Measurements from ENCODE around the gene GSAP.

The GSAP gene

DNA sequence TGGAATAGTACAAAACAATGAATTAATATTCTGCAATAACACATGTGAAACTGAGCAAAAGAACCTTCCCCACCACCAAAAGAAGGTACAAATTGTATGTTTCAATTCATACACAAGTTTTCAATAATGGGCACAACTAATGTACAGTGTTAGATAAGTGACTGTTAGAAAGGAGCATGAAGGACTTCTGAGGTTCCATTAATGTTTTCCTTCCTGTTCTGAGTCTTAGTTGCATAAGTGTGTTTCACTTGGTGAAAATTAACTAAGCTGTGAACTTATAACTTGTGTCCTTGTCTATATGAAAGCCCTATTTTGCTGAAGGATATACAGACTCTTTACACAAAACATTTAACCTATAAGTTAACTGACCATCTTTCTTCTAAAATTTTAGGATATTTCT lies 8.2 kb downstream of the GSAP start:
- no peak overlapping the region for H3K9ac ChIP-seq (ENCODE audit: low read depth, low read length)
- H3K27me3 ChIP-seq (ENCODE audit: insufficient read depth, low read length): no peaks in the 10 kb centered on the region
- H3K9me3 ChIP-seq (ENCODE audit: insufficient read depth, low read depth, low read length): no peaks in the 10 kb centered on the region
- no peaks in the 10 kb centered on the region for H3K36me3 ChIP-seq (ENCODE audit: insufficient read depth, low read length)
- H3K27ac ChIP-seq (ENCODE audit: low read depth, low read length): no peak overlapping the region
- H3K4me3 ChIP-seq (ENCODE audit: low read length): no peak overlapping the region
- peaks cover 17% of the 10 kb centered on the region for H3K4me1 ChIP-seq (ENCODE audit: insufficient read depth, low read length)

- 88% methylated on average over 4 of the region's 4 CpGs for WGBS
- Histone ChIP-seq H3K36me3 (ENCODE audit: insufficient read depth, low read length) (no peaks in the 10 kb centered on the region), H3K4me1 (ENCODE audit: insufficient read depth, low read length) (peaks cover 14% of the 10 kb centered on the region; the same call in 1 of the 2 replicates), H3K27ac (ENCODE audit: low read depth, low read length) (no peak overlapping the region), H3K4me3 (ENCODE audit: low read length) (no peak overlapping the region), H3K9me3 (ENCODE audit: insufficient read depth, low read depth, low read length) (no peaks in the 10 kb centered on the region), H3K27me3 (ENCODE audit: insufficient read depth, low read length) (no peaks in the 10 kb centered on the region), H3K9ac (ENCODE audit: low read depth, low read length) (no peak overlapping the region)
Observed at GRCh38 chr7:77406421-77406820, 9.7 kb downstream of the GSAP start.

DNA sequence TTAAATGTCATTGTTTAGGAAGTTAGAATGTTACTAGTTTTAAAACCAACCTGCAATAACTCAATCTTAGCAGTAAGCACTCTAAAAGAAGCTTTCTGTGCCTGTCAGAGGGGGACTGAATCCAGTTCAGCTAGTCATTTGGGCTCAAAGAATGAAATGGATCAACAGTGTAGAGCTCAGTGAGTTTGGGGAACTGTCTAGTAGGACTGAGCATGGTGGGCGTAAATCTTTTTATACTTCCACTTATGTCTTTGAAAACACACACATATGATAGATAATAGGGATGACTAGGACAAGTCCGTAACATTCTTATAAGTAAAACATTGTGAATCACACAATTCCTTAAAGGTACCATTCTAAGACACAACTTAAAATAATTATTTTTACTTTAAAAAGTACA lies 11.5 kb downstream of the GSAP start:
- Histone ChIP-seq H3K36me3 (ENCODE audit: insufficient read depth, low read length) (no peaks in the 10 kb centered on the region), H3K4me1 (ENCODE audit: insufficient read depth, low read length) (peaks cover 9% of the 10 kb centered on the region; the same call in 1 of the 2 replicates), H3K9me3 (ENCODE audit: insufficient read depth, low read depth, low read length) (no peaks in the 10 kb centered on the region), H3K9ac (ENCODE audit: low read depth, low read length) (no peak overlapping the region), H3K27me3 (ENCODE audit: insufficient read depth, low read length) (no peaks in the 10 kb centered on the region), H3K27ac (ENCODE audit: low read depth, low read length) (no peak overlapping the region), H3K4me3 (ENCODE audit: low read length) (no peak overlapping the region)
- WGBS: no CpG with 5 or more reads among the region's 2 CpGs

- Histone ChIP-seq H3K4me1 (ENCODE audit: insufficient read depth, low read length) (peaks cover 9% of the 10 kb centered on the region; the same call in 1 of the 2 replicates), H3K27ac (ENCODE audit: low read depth, low read length) (no peak overlapping the region), H3K27me3 (ENCODE audit: insufficient read depth, low read length) (no peaks in the 10 kb centered on the region), H3K36me3 (ENCODE audit: insufficient read depth, low read length) (no peaks in the 10 kb centered on the region), H3K9me3 (ENCODE audit: insufficient read depth, low read depth, low read length) (no peaks in the 10 kb centered on the region), H3K4me3 (ENCODE audit: low read length) (no peak overlapping the region), H3K9ac (ENCODE audit: low read depth, low read length) (no peak overlapping the region)
- 82% methylated on average over 2 of the region's 2 CpGs for WGBS
Observed at GRCh38 chr7:77403957-77404356, 12.2 kb downstream of the GSAP start.

- H3K9ac ChIP-seq (ENCODE audit: low read depth, low read length): no peak overlapping the region
- no peaks in the 10 kb centered on the region for H3K27me3 ChIP-seq (ENCODE audit: insufficient read depth, low read length)
- WGBS: 27% methylated on average over 1 of the region's 1 CpG
- no peaks in the 10 kb centered on the region for H3K36me3 ChIP-seq (ENCODE audit: insufficient read depth, low read length)
- H3K9me3 ChIP-seq (ENCODE audit: insufficient read depth, low read depth, low read length): no peaks in the 10 kb centered on the region
- H3K4me3 ChIP-seq (ENCODE audit: low read length): no peak overlapping the region
- no peak overlapping the region for H3K27ac ChIP-seq (ENCODE audit: low read depth, low read length)
- peaks cover 9% of the 10 kb centered on the region; the same call in 1 of the 2 replicates for H3K4me1 ChIP-seq (ENCODE audit: insufficient read depth, low read length)
Observed at GRCh38 chr7:77402818-77403217, 13.3 kb downstream of the GSAP start.

DNA sequence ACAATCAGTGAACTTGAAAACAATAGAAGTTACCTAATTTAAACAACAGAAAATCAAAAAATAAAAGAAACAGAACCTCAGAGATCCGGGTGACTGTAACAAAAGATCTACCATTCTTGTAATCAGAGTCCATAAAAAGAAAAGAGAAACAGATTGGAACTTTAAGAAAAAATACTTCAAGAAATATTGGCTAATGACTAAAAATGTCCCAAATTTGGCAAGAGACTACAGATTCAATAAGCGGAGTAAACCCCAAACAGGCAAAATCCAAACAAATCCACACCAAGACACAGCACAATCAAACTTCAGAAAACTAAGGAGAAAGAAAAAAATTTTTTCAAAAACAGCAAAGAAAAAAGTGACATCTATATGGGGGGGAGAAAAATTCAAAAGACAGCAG lies 15.1 kb downstream of the GSAP start:
- no peaks in the 10 kb centered on the region for H3K27me3 ChIP-seq (ENCODE audit: insufficient read depth, low read length)
- H3K4me1 ChIP-seq (ENCODE audit: insufficient read depth, low read length): peaks cover 15% of the 10 kb centered on the region

GRCh38 chr7:77399816-77400215 lies 16.3 kb downstream of the GSAP start:
- H3K36me3 ChIP-seq (ENCODE audit: insufficient read depth, low read length): no peaks in the 10 kb centered on the region
- no peaks in the 10 kb centered on the region for H3K9me3 ChIP-seq (ENCODE audit: insufficient read depth, low read depth, low read length)
- H3K9ac ChIP-seq (ENCODE audit: low read depth, low read length): no peak overlapping the region
- H3K27me3 ChIP-seq (ENCODE audit: insufficient read depth, low read length): no peaks in the 10 kb centered on the region
- 93% methylated on average over 2 of the region's 2 CpGs for WGBS
- H3K27ac ChIP-seq (ENCODE audit: low read depth, low read length): no peak overlapping the region
- H3K4me1 ChIP-seq (ENCODE audit: insufficient read depth, low read length): peaks cover 25% of the 10 kb centered on the region
- no peak overlapping the region for H3K4me3 ChIP-seq (ENCODE audit: low read length)

More for the DNA sequence above, 15.1 kb downstream of the GSAP start:
- WGBS: 91% methylated on average over 2 of the region's 2 CpGs
- Histone ChIP-seq H3K27ac (ENCODE audit: low read depth, low read length) (no peak overlapping the region), H3K9me3 (ENCODE audit: insufficient read depth, low read depth, low read length) (no peaks in the 10 kb centered on the region), H3K9ac (ENCODE audit: low read depth, low read length) (no peak overlapping the region), H3K36me3 (ENCODE audit: insufficient read depth, low read length) (no peaks in the 10 kb centered on the region), H3K4me3 (ENCODE audit: low read length) (no peak overlapping the region)

DNA sequence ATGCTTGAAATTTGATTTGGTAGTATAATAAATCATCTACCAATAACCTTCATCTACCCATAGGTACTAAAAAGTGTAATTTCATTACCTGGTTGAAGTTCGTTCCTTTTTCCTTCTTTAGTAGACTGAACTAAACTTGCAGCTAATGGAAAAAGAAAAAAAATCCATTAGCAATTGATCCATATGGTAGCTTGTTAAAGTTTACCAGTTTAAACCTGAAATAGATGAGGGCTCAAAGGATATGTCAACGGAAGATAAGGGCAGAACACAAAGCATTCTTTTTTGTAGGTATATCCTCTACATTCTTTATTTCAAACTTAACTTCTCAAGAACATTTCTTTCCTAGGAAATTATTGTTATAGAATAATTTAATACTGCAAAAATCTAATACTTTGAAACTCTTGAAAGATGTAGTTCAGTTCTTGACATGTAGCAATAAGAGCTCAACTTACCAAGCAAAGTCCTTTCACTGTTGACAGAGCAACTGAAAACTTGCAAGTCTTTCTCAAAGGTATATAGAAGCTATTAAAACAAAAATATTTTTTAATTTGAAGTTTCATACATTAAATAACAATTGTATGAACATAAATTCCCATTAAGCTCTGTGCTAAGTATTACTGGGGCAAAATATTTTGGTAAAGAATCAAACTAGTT lies 19.1 kb downstream of the GSAP start:
- WGBS: 80% methylated on average over 1 of the region's 2 CpGs
- no peak overlapping the region for H3K9ac ChIP-seq (ENCODE audit: low read depth, low read length)
- H3K27me3 ChIP-seq (ENCODE audit: insufficient read depth, low read length): no peaks in the 10 kb centered on the region
- no peak overlapping the region for H3K27ac ChIP-seq (ENCODE audit: low read depth, low read length)
- H3K36me3 ChIP-seq (ENCODE audit: insufficient read depth, low read length): no peaks in the 10 kb centered on the region
- H3K9me3 ChIP-seq (ENCODE audit: insufficient read depth, low read depth, low read length): no peaks in the 10 kb centered on the region
- no peak overlapping the region for H3K4me3 ChIP-seq (ENCODE audit: low read length)
- peaks cover 16% of the 10 kb centered on the region for H3K4me1 ChIP-seq (ENCODE audit: insufficient read depth, low read length)

DNA sequence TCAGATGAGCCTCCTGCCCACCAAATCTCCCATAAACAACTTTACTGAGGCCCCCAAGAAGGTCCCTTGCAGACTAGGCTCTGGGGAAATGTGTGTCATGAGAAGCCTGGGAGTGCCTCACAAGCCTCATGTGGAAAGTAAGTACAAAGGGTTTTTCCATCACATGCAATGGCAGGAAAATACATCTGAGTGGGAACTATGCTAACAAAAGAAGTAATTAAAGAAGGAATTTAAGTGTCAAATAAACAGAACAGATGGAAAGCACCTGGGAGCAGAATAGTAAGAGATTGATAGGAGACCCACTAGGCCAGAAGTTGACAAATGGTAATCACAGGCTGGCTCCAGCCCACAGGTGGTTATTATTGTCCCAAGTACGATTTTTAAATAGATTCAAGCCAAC lies 20.5 kb downstream of the GSAP start:
- 95% methylated on average over 1 of the region's 1 CpG for WGBS
- Histone ChIP-seq H3K27me3 (ENCODE audit: insufficient read depth, low read length) (no peaks in the 10 kb centered on the region), H3K9me3 (ENCODE audit: insufficient read depth, low read depth, low read length) (no peaks in the 10 kb centered on the region), H3K4me3 (ENCODE audit: low read length) (no peak overlapping the region), H3K36me3 (ENCODE audit: insufficient read depth, low read length) (no peaks in the 10 kb centered on the region), H3K9ac (ENCODE audit: low read depth, low read length) (no peak overlapping the region), H3K4me1 (ENCODE audit: insufficient read depth, low read length) (peaks cover 16% of the 10 kb centered on the region), H3K27ac (ENCODE audit: low read depth, low read length) (no peak overlapping the region)

DNA sequence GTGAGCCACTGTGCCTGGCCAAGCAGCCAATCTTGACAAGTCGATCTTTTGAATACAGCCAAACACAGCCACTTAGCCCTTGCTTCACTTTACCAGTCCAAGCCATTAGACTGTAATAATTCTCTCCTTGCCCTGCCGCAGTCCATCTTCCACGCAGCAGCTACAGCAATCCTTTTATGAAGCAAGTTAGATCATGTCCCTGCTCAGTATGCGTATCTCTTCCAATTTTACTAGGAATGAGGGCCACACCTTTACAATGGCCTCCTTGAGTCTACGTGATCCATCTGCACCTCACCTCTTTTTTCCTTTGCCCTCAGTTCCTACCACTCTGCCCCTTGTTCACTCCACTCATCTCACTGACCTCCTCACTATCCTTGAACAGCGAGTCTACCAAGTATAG lies 22.2 kb downstream of the GSAP start:
- WGBS: 95% methylated on average over 6 of the region's 6 CpGs
- H3K9me3 ChIP-seq (ENCODE audit: insufficient read depth, low read depth, low read length): no peaks in the 10 kb centered on the region
- no peak overlapping the region for H3K9ac ChIP-seq (ENCODE audit: low read depth, low read length)
- H3K36me3 ChIP-seq (ENCODE audit: insufficient read depth, low read length): no peaks in the 10 kb centered on the region
- H3K4me1 ChIP-seq (ENCODE audit: insufficient read depth, low read length): peaks cover 16% of the 10 kb centered on the region
- H3K4me3 ChIP-seq (ENCODE audit: low read length): no peak overlapping the region
- no peaks in the 10 kb centered on the region for H3K27me3 ChIP-seq (ENCODE audit: insufficient read depth, low read length)
- H3K27ac ChIP-seq (ENCODE audit: low read depth, low read length): no peak overlapping the region

- Histone ChIP-seq H3K27ac (ENCODE audit: low read depth, low read length) (no peak overlapping the region), H3K27me3 (ENCODE audit: insufficient read depth, low read length) (no peaks in the 10 kb centered on the region), H3K36me3 (ENCODE audit: insufficient read depth, low read length) (no peaks in the 10 kb centered on the region), H3K9ac (ENCODE audit: low read depth, low read length) (no peak overlapping the region), H3K4me1 (ENCODE audit: insufficient read depth, low read length) (peaks cover 19% of the 10 kb centered on the region), H3K9me3 (ENCODE audit: insufficient read depth, low read depth, low read length) (no peaks in the 10 kb centered on the region), H3K4me3 (ENCODE audit: low read length) (no peak overlapping the region)
- WGBS: 94% methylated on average over 4 of the region's 5 CpGs
Observed at GRCh38 chr7:77393261-77393660, 22.9 kb downstream of the GSAP start.

DNA sequence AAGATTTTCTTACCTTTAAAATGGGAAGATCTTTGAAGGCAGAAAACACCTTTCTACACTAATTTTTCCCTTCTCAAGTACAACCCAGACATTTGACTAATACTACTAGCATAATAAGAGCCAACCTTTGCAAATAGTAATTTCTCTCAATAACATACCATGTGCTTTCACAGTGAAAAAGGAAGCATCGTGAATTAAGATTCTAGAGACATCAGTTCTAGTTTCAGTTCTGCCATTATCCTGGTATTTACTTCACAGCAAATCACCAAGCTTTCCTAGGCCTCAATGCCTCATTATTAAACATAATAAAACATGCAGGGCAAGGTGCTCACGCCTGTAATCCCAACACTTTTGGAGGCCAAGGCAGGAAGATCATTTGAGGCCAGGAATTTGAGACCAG lies 24.9 kb downstream of the GSAP start:
- Histone ChIP-seq H3K4me1 (ENCODE audit: insufficient read depth, low read length) (peaks cover 26% of the 10 kb centered on the region), H3K36me3 (ENCODE audit: insufficient read depth, low read length) (no peaks in the 10 kb centered on the region), H3K27me3 (ENCODE audit: insufficient read depth, low read length) (no peaks in the 10 kb centered on the region), H3K9ac (ENCODE audit: low read depth, low read length) (no peak overlapping the region), H3K27ac (ENCODE audit: low read depth, low read length) (no peak overlapping the region), H3K9me3 (ENCODE audit: insufficient read depth, low read depth, low read length) (no peaks in the 10 kb centered on the region), H3K4me3 (ENCODE audit: low read length) (no peak overlapping the region)
- 89% methylated on average over 2 of the region's 2 CpGs for WGBS
